Trophoblast cell (in vitro differentiated cells and primary cell): ENCODE results near the gene NOP56.

Experiments
- DNase-seq, 2 donors: peaks; one replicate each; pipeline ENCODE4 v3.0.0-alpha.2; 2016
- H2AFZ ChIP-seq: 2 replicates; pipeline ENCODE4 v1.6.1; 2013; ENCODE audit warnings: low read length, moderate library complexity, mild to moderate bottlenecking; ENCODE audit not compliant: insufficient read depth, poor library complexity
- H2AK5ac ChIP-seq: 2 replicates; pipeline ENCODE4 v1.6.1; 2013; ENCODE audit warnings: mild to moderate bottlenecking, low read length
- H2BK120ac ChIP-seq: 2 replicates; pipeline ENCODE4 v1.6.1; 2013; ENCODE audit warnings: low read length, mild to moderate bottlenecking, moderate library complexity; ENCODE audit not compliant: insufficient read depth, poor library complexity
- H2BK12ac ChIP-seq: 2 replicates; pipeline ENCODE4 v1.6.1; 2013; ENCODE audit warnings: mild to moderate bottlenecking, low read length, moderate library complexity
- H2BK5ac ChIP-seq: 2 replicates; pipeline ENCODE4 v1.6.1; 2013; ENCODE audit warnings: low read length, low read depth, moderate library complexity, mild to moderate bottlenecking; ENCODE audit not compliant: poor library complexity
- H3K14ac ChIP-seq: 2 replicates; pipeline ENCODE4 v1.6.1; 2013; ENCODE audit warnings: mild to moderate bottlenecking, low read length
- H3K18ac ChIP-seq: 2 replicates; pipeline ENCODE4 v1.6.1; 2013; ENCODE audit warnings: mild to moderate bottlenecking, low read length
- H3K23ac ChIP-seq: 2 replicates; pipeline ENCODE4 v1.6.1; 2013; ENCODE audit warnings: low read length
- H3K27ac ChIP-seq: 2 replicates; pipeline ENCODE4 v1.5.1; 2013; ENCODE audit warnings: low read depth, mild to moderate bottlenecking, inconsistent platforms, low read length, moderate library complexity
- H3K27me3 ChIP-seq: 2 replicates; pipeline ENCODE4 v1.6.1; 2013; ENCODE audit warnings: inconsistent platforms, mild to moderate bottlenecking, low read length, moderate library complexity; ENCODE audit not compliant: insufficient read depth
- H3K36me3 ChIP-seq, 2 experiments: 1 replicate in 1 of 2; 2 replicates in 1 of 2; pipeline ENCODE4 v1.6.1; 2013; ENCODE audit warnings: low read length in 2 of 2, mild to moderate bottlenecking in 2 of 2, moderate library complexity in 1 of 2; ENCODE audit not compliant: insufficient read depth in 2 of 2, control insufficient read depth in 1 of 2
- H3K4ac ChIP-seq: 2 replicates; pipeline ENCODE4 v1.6.1; 2013; ENCODE audit warnings: low read depth, mild to moderate bottlenecking, low read length, moderate library complexity
- H3K4me1 ChIP-seq, 2 experiments: 1 replicate in 1 of 2; 2 replicates in 1 of 2; pipeline ENCODE4 v1.6.1; 2013; ENCODE audit warnings: low read length in 2 of 2, mild to moderate bottlenecking in 2 of 2, moderate library complexity in 1 of 2; ENCODE audit not compliant: insufficient read depth in 2 of 2, control insufficient read depth in 1 of 2
- H3K4me2 ChIP-seq: 2 replicates; pipeline ENCODE4 v1.6.1; 2013; ENCODE audit warnings: inconsistent platforms, mild to moderate bottlenecking, low read length, moderate library complexity
- H3K4me3 ChIP-seq: 2 replicates; pipeline ENCODE4 v1.5.1; 2013; ENCODE audit warnings: mild to moderate bottlenecking, low read depth, low read length, inconsistent platforms
- H3K79me1 ChIP-seq: one replicate; pipeline ENCODE4 v1.6.1; 2013; ENCODE audit warnings: low read length
- H3K79me2 ChIP-seq: 2 replicates; pipeline ENCODE4 v1.6.1; 2013; ENCODE audit warnings: low read length, mild to moderate bottlenecking; ENCODE audit not compliant: control insufficient read depth, insufficient read depth, poor library complexity
- H3K9ac ChIP-seq: 2 replicates; pipeline ENCODE4 v1.6.1; 2013; ENCODE audit warnings: mild to moderate bottlenecking, low read length
- H3K9me3 ChIP-seq: 2 replicates; pipeline ENCODE4 v1.6.1; 2013; ENCODE audit warnings: low read depth, mild to moderate bottlenecking, control low read depth, inconsistent platforms, low read length; ENCODE audit not compliant: insufficient read depth
- H4K12ac ChIP-seq: 2 replicates; pipeline ENCODE4 v1.6.1; 2013; ENCODE audit warnings: low read depth, mild to moderate bottlenecking, low read length, moderate library complexity
- H4K8ac ChIP-seq: 2 replicates; pipeline ENCODE4 v1.6.1; 2013; ENCODE audit warnings: low read depth, mild to moderate bottlenecking, low read length, moderate library complexity
- H4K91ac ChIP-seq: one replicate; pipeline ENCODE4 v1.6.1; 2013; ENCODE audit warnings: low read depth, mild to moderate bottlenecking, low read length, moderate library complexity
- WGBS: extraction: QIAGEN DNeasy Blood & Tissue Kit; methylation state at CpG from one replicate; pipeline ENCODE4 v1.1.7; 2013; ENCODE audit warnings: missing lambda C conversion rate; ENCODE audit not compliant: insufficient read length, insufficient coverage; ENCODE audit errors: extremely low coverage; 5-methylcytosine and 5-hydroxymethylcytosine counted together

NOP56 gene

DNA sequence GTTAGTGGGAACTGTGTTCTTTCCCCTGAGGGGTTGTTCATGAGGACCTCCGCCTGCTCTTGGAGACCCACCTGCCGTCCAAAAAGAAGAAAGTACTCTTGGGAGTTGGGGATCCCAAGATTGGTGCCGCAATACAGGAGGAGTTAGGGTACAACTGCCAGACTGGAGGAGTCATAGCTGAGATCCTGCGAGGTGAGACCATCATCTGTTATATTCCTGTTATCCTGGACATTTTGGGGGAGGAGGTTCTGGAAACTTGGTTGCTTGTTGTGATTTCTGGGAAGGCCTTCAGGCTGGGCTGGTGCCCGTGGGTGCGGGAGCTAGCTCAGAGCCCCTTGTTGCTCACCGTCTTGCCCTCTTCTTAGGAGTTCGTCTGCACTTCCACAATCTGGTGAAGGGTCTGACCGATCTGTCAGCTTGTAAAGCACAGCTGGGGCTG lies 2.0 kb downstream of the NOP56 start:
- Histone ChIP-seq H2AK5ac (no peak overlapping the region), H4K12ac (no peak overlapping the region), H3K27ac (no peak overlapping the region), H2BK5ac (no peak overlapping the region), H3K14ac (no peak overlapping the region), H3K79me2 (peaks cover 18% of the 10 kb centered on the region), H3K79me1 (peaks cover 12% of the 10 kb centered on the region), H2BK12ac (no peak overlapping the region), H3K9ac (no peak overlapping the region), H3K4me1 (peaks cover 0 to 6% of the 10 kb centered on the region in 2 experiments), H3K4me3 (no peak overlapping the region), H3K9me3 (no peaks in the 10 kb centered on the region), H3K23ac (no peak overlapping the region), H3K27me3 (no peaks in the 10 kb centered on the region), H2BK120ac (no peak overlapping the region), H4K8ac (no peak overlapping the region), H4K91ac (no peak overlapping the region), H3K4me2 (peak overlapping the region; percentile 93), H2AFZ (no peak overlapping the region), H3K4ac (peak overlapping the region; percentile 31), H3K18ac (no peak overlapping the region), H3K36me3 (peaks cover 47 to 56% of the 10 kb centered on the region in 2 experiments)
- WGBS, result no CpG with 5 or more reads among the region's 9 CpGs
- no peak for DNase-seq

DNA sequence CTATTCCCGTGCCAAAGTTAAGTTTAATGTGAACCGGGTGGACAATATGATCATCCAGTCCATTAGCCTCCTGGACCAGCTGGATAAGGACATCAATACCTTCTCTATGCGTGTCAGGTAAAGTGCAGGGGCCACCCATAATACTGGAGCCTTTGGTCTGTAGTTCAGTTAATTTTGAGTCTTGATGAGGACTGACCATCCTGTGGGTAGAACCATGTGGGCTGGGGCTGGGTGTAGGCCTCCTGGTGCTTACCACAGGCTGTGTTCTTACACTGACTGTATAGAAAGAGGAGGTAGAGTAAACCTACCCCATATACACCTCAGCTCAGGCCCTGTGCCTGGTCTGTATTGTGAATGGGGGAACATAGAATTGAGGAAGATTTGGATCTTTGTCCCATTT lies 2.4 kb downstream of the NOP56 start:
- Histone ChIP-seq H3K9ac (no peak overlapping the region), H2AFZ (no peak overlapping the region)
- WGBS, result no CpG with 5 or more reads among the region's 3 CpGs

DNA sequence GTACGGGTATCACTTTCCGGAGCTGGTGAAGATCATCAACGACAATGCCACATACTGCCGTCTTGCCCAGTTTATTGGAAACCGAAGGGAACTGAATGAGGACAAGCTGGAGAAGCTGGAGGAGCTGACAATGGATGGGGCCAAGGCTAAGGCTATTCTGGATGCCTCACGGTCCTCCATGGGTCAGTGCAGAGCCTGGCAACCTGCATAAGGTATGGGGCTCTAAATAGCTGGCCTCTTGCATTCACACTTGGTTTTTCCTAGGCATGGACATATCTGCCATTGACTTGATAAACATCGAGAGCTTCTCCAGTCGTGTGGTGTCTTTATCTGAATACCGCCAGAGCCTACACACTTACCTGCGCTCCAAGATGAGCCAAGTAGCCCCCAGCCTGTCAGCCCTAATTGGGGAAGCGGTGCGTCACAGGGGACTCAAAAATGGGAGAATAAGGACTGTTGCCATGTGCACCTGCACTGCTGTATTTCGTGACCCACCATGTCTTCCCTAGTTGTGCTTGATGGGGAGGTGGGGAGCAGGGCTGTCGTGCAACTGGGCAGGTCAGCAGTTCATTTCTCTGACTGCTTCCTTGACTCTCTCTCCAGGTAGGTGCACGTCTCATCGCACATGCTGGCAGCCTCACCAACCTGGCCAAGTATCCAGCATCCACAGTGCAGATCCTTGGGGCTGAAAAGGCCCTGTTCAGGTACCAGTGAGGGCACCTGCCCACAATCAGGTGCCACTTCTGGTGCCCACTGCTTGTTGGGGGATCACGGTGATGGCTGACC lies 3.1 kb downstream of the NOP56 start:
- DNase-seq, result no peak

More for the DNA sequence above, 2.4 kb downstream of the NOP56 start:
- Histone ChIP-seq H3K23ac (no peak overlapping the region), H3K4ac (peak overlapping the region; percentile 12), H3K9me3 (no peaks in the 10 kb centered on the region), H3K4me3 (no peak overlapping the region), H3K4me1 (peaks cover 0 to 6% of the 10 kb centered on the region in 2 experiments), H3K79me2 (peaks cover 18% of the 10 kb centered on the region), H3K27me3 (no peaks in the 10 kb centered on the region), H3K36me3 (peaks cover 51 to 61% of the 10 kb centered on the region in 2 experiments), H2AK5ac (no peak overlapping the region), H3K27ac (no peak overlapping the region), H3K14ac (no peak overlapping the region), H4K8ac (no peak overlapping the region), H2BK5ac (no peak overlapping the region), H3K18ac (no peak overlapping the region), H2BK120ac (no peak overlapping the region), H3K4me2 (no peak overlapping the region), H2BK12ac (no peak overlapping the region), H4K12ac (no peak overlapping the region), H4K91ac (no peak overlapping the region), H3K79me1 (peaks cover 12% of the 10 kb centered on the region)
- no peak for DNase-seq

DNA sequence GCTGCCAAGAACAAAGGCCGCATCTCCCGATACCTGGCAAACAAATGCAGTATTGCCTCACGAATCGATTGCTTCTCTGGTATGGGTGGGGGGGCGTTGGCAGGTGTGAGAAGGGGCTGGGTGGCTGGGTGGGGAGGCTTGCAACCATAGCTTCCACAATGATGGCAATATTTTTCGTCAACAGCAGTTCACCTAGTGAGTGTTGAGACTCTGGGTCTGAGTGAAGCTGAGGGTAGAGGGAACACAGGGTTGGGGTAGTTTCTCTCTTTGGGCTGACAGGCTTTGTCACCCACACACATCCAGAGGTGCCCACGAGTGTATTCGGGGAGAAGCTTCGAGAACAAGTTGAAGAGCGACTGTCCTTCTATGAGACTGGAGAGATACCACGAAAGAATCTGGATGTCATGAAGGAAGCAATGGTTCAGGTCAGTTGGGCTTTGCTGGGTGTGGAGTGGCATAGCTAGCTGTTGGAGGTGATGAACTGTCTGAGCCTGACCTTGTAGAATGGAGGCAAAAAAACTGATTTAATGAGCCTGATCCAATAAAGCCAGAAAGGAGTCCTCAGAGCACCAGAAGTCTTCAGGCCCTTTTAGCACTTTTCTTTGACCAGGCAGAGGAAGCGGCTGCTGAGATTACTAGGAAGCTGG lies 4.2 kb downstream of the NOP56 start:
- Histone ChIP-seq H3K9me3 (no peaks in the 10 kb centered on the region), H2BK12ac (no peak overlapping the region), H3K4ac (no peak overlapping the region), H4K12ac (no peak overlapping the region), H3K4me2 (no peak overlapping the region), H3K27me3 (no peaks in the 10 kb centered on the region), H4K91ac (no peak overlapping the region), H3K4me3 (no peak overlapping the region), H2BK5ac (no peak overlapping the region), H4K8ac (no peak overlapping the region), H3K9ac (no peak overlapping the region), H2BK120ac (no peak overlapping the region), H3K18ac (no peak overlapping the region), H3K79me2 (peaks cover 18% of the 10 kb centered on the region), H3K27ac (no peak overlapping the region), H3K79me1 (peaks cover 12% of the 10 kb centered on the region), H3K4me1 (peaks cover 0 to 6% of the 10 kb centered on the region in 2 experiments), H3K23ac (no peak overlapping the region), H3K14ac (no peak overlapping the region), H2AK5ac (no peak overlapping the region), H2AFZ (no peak overlapping the region), H3K36me3 (peaks cover 61 to 73% of the 10 kb centered on the region in 2 experiments)
- DNase-seq, result no peak
- no CpG with 5 or more reads among the region's 12 CpGs for WGBS

More for the DNA sequence above, 3.1 kb downstream of the NOP56 start:
- Histone ChIP-seq H3K4me3 (no peak overlapping the region), H3K4me2 (no peak overlapping the region), H3K27ac (no peak overlapping the region), H3K4ac (no peak overlapping the region), H2BK12ac (no peak overlapping the region), H2AFZ (no peak overlapping the region), H3K4me1 (peaks cover 0 to 6% of the 10 kb centered on the region in 2 experiments), H2BK5ac (no peak overlapping the region), H2BK120ac (no peak overlapping the region), H3K79me1 (peaks cover 12% of the 10 kb centered on the region), H4K12ac (no peak overlapping the region), H3K18ac (no peak overlapping the region), H3K27me3 (no peaks in the 10 kb centered on the region), H4K8ac (no peak overlapping the region), H3K36me3 (peaks cover 58 to 67% of the 10 kb centered on the region in 2 experiments), H3K79me2 (peaks cover 18% of the 10 kb centered on the region), H3K14ac (no peak overlapping the region), H3K9ac (no peak overlapping the region), H3K23ac (no peak overlapping the region), H3K9me3 (no peaks in the 10 kb centered on the region), H4K91ac (no peak overlapping the region), H2AK5ac (no peak overlapping the region)
- WGBS, result no CpG with 5 or more reads among the region's 17 CpGs
